ENCODE measurements around the gene TMEM271.
"Not testable (repeated sequence)": the region's sequence is repeated elsewhere in the genome, so short reads cannot be mapped to it uniquely, and the experiment has no call there.

TMEM271 gene

GRCh38 chr4:561426-561825 lies 14.7 kb downstream of the TMEM271 start:
- ATAC-seq (no peak), DNase-seq (no peak)

GRCh38 chr4:560731-561291 lies 15.3 kb downstream of the TMEM271 start:
- ATAC-seq = no peak
- no peak for DNase-seq

- ATAC-seq (no peak), DNase-seq (no peak)
Observed at GRCh38 chr4:560061-560460, 16.0 kb downstream of the TMEM271 start.

- DNase-seq = no peak
- ATAC-seq = no peak
Observed at GRCh38 chr4:555566-556275, 20.4 kb downstream of the TMEM271 start.

GRCh38 chr4:554793-555320 lies 21.2 kb downstream of the TMEM271 start:
- not testable (repeated sequence) for DNase-seq, ATAC-seq

- no peak for ATAC-seq
Observed at GRCh38 chr4:552019-552418, 24.1 kb downstream of the TMEM271 start.

GRCh38 chr4:550268-550667 lies 25.8 kb downstream of the TMEM271 start:
- not testable (repeated sequence) for ATAC-seq, DNase-seq

More at GRCh38 chr4:552019-552418, 24.1 kb downstream of the TMEM271 start:
- DNase-seq = no peak

- ATAC-seq (no peak), DNase-seq (no peak)
Observed at GRCh38 chr4:548976-549375, 27.1 kb downstream of the TMEM271 start.

GRCh38 chr4:545612-546011 lies 30.5 kb downstream of the TMEM271 start:
- no peak for ATAC-seq

GRCh38 chr4:544386-545105 lies 31.5 kb downstream of the TMEM271 start:
- DNase-seq = no peak
- ATAC-seq = no peak

More at GRCh38 chr4:545612-546011, 30.5 kb downstream of the TMEM271 start:
- no peak for DNase-seq

GRCh38 chr4:541271-541670 lies 34.8 kb downstream of the TMEM271 start:
- ATAC-seq (no peak), DNase-seq (no peak)

GRCh38 chr4:538542-539142 lies 37.5 kb downstream of the TMEM271 start:
- ATAC-seq (no peak), DNase-seq (no peak)

- DNase-seq (no peak), ATAC-seq (no peak)
Observed at GRCh38 chr4:537436-538264, 38.4 kb downstream of the TMEM271 start.

- DNase-seq (no peak), ATAC-seq (no peak)
Observed at GRCh38 chr4:536351-536972, 39.6 kb downstream of the TMEM271 start.

- no peak for DNase-seq
- no peak for ATAC-seq
Observed at GRCh38 chr4:535924-536281, 40.2 kb downstream of the TMEM271 start.

- DNase-seq (no peak), ATAC-seq (no peak)
Observed at GRCh38 chr4:535181-535923, 40.7 kb downstream of the TMEM271 start.

GRCh38 chr4:534576-535151 lies 41.4 kb downstream of the TMEM271 start:
- no peak for DNase-seq
- ATAC-seq = no peak

- DNase-seq = no peak
- no peak for ATAC-seq
Observed at GRCh38 chr4:534101-534575, 42.0 kb downstream of the TMEM271 start.

GRCh38 chr4:533318-534100 lies 42.6 kb downstream of the TMEM271 start:
- ATAC-seq = no peak

More at GRCh38 chr4:533318-534100, 42.6 kb downstream of the TMEM271 start:
- no peak for DNase-seq
